ENCODE measurements around the gene SEMA4D. TPM values are rescaled to one million over a fixed set of nuclear protein-coding genes. Genes with fewer than 3 reads are reported as not detected.

Gene SEMA4D
- total RNA-seq, 4 donors from 2014 or later = 7.9 to 14.1 (median 10.6) TPM

DNA sequence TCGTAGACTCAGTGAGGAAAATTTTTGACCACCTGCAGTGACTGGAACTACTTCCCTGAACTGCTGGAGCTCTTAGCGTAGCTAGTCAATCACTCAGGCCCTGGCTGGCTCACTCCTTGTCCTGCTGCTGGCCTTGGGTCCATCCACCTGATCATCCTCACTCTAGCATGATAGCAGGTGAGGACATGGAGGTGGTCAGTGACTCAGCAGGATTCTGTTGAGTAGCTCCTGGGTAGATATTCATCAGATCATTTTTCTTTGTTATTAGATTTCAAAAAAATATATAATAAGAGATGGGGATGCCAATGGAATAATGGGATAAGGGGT is 25.0 kb upstream of the SEMA4D start:
- no peak overlapping the region for H3K4me3 ChIP-seq
- intact Hi-C loops (cut with DNase I) = no loop called here

GRCh38 chr9:89522261-89522958 is 24.5 kb upstream of the SEMA4D start:
- peaks cover 0 to 7% (median 2%) of the 10 kb centered on the region in 4 donors for H3K4me1 ChIP-seq
- no peak overlapping the region for H3K4me3 ChIP-seq
- H3K27ac ChIP-seq (replicated peaks in 1 of 4) = no peak overlapping the region
- H3K36me3 ChIP-seq = no peaks in the 10 kb centered on the region
- intact Hi-C loops (cut with DNase I) = no loop called here
- TF ChIP-seq POLR2A (IDR thresholded peaks at IDR 0.05; ENCODE audit: low read depth) (no peak), POLR2AphosphoS5 (IDR thresholded peaks at IDR 0.05) (no peak), EP300 (IDR thresholded peaks at IDR 0.05) (no peak), CTCF (IDR thresholded peaks at IDR 0.05) (no peak)
- DNase-seq (ENCODE audit: extremely low spot score) = no peak
- WGBS = 69% methylated on average over 10 of the region's 11 CpGs
- H3K9me3 ChIP-seq = no peaks in the 10 kb centered on the region
- H3K27me3 ChIP-seq = no peaks in the 10 kb centered on the region

More for the DNA sequence above, 25.0 kb upstream of the SEMA4D start:
- Histone ChIP-seq H3K36me3 (no peaks in the 10 kb centered on the region), H3K9me3 (peaks cover 0 to under 1% (median 0%) of the 10 kb centered on the region in 4 donors), H3K27me3 (no peaks in the 10 kb centered on the region), H3K4me1 (peaks cover 0 to 7% (median 2%) of the 10 kb centered on the region in 4 donors), H3K27ac (replicated peaks in 1 of 4) (no peak overlapping the region)
- no peak for DNase-seq (ENCODE audit: extremely low spot score)
- TF ChIP-seq CTCF (IDR thresholded peaks at IDR 0.05) (no peak), POLR2AphosphoS5 (IDR thresholded peaks at IDR 0.05) (no peak), POLR2A (IDR thresholded peaks at IDR 0.05; ENCODE audit: low read depth) (no peak), EP300 (IDR thresholded peaks at IDR 0.05) (no peak)
- WGBS = 79% methylated on average over 2 of the region's 2 CpGs

DNA sequence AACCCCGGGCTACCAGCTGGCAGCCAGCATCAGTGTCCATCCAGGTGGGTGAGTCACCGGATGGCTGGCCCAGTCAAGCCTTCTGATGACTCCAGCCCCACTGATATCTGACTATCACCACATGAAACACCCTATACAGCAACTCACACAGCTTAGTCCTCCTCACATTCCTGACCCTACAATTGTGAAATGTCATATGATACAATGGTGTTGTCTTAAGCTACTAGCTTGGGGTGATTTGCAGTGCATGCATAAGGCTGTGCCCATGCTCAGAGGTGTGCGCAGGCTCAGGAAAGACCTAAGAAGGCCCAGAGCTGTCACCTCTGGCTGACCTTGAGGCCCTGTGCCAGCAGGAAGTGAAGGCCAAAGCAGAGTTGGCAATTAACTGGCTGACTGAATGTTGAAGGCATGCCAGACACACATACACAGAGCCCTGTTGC is 21.5 kb upstream of the SEMA4D start:
- no peak overlapping the region for H3K4me3 ChIP-seq
- 88% methylated on average over 2 of the region's 3 CpGs for WGBS
- H3K9me3 ChIP-seq = no peaks in the 10 kb centered on the region
- no peaks in the 10 kb centered on the region for H3K36me3 ChIP-seq
- DNase-seq (ENCODE audit: extremely low spot score) = no peak
- no peaks in the 10 kb centered on the region for H3K27me3 ChIP-seq
- TF ChIP-seq CTCF (IDR thresholded peaks at IDR 0.05) (no peak), EP300 (IDR thresholded peaks at IDR 0.05) (no peak), POLR2AphosphoS5 (IDR thresholded peaks at IDR 0.05) (no peak), POLR2A (IDR thresholded peaks at IDR 0.05; ENCODE audit: low read depth) (no peak)
- H3K4me1 ChIP-seq = peaks cover 0 to 7% (median 2%) of the 10 kb centered on the region in 4 donors
- intact Hi-C loops (cut with DNase I) = no loop called here
- no peak overlapping the region for H3K27ac ChIP-seq (replicated peaks in 1 of 4)

DNA sequence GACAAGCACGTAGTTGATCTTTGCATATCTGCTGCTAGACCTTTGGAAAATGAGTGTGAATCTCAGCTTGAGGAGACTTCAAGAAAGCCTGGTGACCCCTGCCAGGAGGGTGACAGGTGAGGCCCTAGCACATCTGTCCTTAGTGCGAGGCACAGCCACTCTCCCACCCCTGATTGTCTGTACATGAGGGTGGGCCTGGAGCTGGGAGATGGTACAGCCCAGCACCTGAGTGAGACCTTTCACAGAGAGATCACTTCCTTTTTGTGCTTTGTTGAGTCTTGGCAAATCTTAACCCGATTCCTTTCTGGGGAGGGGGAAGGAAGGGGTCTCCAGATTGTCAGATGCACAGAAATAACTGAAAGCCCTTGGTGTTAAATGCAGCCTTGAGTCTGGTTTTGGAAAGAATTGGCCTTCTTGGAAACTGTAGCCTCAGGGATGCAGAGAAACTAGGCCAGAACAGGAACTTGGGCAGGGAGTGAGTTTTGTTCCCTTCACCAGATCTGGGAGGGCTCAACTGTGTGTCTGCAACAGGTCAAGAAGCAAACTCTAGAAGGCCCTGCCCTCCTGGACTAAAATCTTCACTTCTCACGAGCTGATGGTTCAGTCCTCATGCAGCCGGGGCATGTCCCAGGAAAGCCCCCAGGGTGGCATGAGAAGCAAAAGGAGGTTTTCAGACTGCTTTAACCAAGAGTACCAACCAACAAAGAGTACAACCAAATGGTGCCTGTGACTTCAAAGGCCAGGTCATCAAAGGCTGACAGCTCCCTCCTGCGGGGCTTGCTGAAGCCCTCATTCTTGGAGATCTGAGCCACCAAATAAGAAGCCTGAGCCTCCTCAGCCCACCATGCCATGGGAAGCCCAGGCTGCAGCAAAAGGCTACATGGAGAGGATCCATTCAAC is 20.8 kb upstream of the SEMA4D start:
- no peak for DNase-seq (ENCODE audit: extremely low spot score)
- intact Hi-C loops (cut with DNase I) = no loop called here
- Histone ChIP-seq H3K4me1 (peaks cover 0 to 7% (median 2%) of the 10 kb centered on the region in 4 donors), H3K36me3 (no peaks in the 10 kb centered on the region), H3K9me3 (no peaks in the 10 kb centered on the region), H3K27me3 (no peaks in the 10 kb centered on the region), H3K4me3 (no peak overlapping the region), H3K27ac (replicated peaks in 1 of 4) (no peak overlapping the region)
- 84% methylated on average over 6 of the region's 6 CpGs for WGBS
- TF ChIP-seq POLR2A (IDR thresholded peaks at IDR 0.05; ENCODE audit: low read depth) = no peak
- no peak for TF ChIP-seq EP300 (IDR thresholded peaks at IDR 0.05)
- TF ChIP-seq POLR2AphosphoS5 (IDR thresholded peaks at IDR 0.05) = no peak
- TF ChIP-seq CTCF (IDR thresholded peaks at IDR 0.05) = no peak
